GM18951 (cell line): ENCODE results near the gene MED25.
A peak's percentile ranks its signal among the peaks of the same experiment; 100 is the strongest.

Source experiments
- POLR2A ChIP-seq: IDR thresholded peaks from 4 replicates; pipeline ENCODE4 v1.6.1; 2011; ENCODE audit warnings: mild to moderate bottlenecking; ENCODE audit not compliant: insufficient read length, insufficient read depth; ENCODE audit errors: extremely low read depth
- in situ Hi-C: fragments of 300-500 bp; cut with MboI; formaldehyde crosslinking; loops from one replicate; pipeline ENCODE4 v1.12.0; 2022; ENCODE audit warnings: low sequenced_read_pairs, mixed read lengths, inconsistent platforms; ENCODE audit not compliant: unreplicated experiment

The MED25 gene

GRCh38 chr19:49817964-49818648 lies at the start of gene MED25:
TSS of gene MED25 (plus strand) at chr19:49818289. CDS start at chr19:49818342, 53 bp downstream.
- in situ Hi-C loops: no loop called here
- TF ChIP-seq POLR2A: peak; percentile 83

- in situ Hi-C loops: no loop called here
- no peak for TF ChIP-seq POLR2A
Measured at GRCh38 chr19:49770529-49770928, 47.6 kb upstream of the MED25 start.

DNA sequence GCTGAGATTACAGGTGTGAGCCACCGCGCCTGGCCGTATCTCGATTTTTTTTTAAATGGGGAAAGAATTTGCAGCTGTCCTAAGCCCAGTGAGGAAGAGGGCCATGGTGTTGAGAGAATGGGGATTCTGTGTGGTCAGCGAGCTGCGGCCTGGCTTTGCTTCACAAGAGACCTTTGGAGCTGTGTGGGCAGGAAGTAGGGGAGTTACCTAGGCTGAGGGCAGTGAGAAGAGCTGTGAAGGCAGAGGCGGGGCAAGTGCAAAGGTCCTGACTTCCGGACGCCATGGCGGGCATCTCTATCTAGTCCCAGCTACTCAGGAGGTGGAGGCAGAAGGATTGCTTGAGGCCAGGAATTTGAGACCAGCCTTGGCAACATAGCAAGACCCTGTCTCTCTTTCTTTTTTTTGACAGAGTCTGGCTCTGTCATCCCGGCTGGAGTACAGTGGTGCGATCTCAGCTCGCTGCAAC lies 46.4 kb upstream of the MED25 start:
- no peak for TF ChIP-seq POLR2A
- in situ Hi-C loops: no loop called here

DNA sequence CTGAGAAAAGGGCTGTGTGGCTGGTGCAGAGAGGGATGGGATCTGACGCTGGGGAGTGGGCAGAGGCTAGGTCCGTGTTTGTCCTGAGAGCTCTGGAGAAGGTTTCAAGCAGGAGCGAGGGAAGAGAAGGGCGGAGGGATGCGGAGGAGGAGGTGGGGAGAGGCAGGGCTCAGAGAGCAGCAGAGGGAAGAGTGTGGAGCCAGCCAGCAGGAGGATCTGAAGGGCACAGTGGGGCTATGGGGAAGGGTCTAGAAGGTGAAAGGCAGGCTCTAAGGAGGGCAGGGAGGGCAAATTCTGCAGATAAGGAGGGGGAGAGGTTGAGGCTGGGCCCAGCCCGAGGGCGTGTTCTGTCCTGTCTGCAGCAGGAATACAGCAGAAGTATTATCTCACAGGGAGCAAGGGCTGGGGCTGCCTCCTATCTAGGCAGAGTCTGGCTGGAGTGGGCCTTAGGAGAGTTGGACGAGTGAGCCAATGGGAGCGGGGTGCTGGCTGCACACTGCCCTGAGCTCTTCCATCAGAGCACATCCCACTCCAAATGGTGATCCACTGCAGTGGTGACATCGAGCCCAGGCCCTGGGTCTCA lies 45.1 kb upstream of the MED25 start:
- no peak for TF ChIP-seq POLR2A
- in situ Hi-C loops: no loop called here

DNA sequence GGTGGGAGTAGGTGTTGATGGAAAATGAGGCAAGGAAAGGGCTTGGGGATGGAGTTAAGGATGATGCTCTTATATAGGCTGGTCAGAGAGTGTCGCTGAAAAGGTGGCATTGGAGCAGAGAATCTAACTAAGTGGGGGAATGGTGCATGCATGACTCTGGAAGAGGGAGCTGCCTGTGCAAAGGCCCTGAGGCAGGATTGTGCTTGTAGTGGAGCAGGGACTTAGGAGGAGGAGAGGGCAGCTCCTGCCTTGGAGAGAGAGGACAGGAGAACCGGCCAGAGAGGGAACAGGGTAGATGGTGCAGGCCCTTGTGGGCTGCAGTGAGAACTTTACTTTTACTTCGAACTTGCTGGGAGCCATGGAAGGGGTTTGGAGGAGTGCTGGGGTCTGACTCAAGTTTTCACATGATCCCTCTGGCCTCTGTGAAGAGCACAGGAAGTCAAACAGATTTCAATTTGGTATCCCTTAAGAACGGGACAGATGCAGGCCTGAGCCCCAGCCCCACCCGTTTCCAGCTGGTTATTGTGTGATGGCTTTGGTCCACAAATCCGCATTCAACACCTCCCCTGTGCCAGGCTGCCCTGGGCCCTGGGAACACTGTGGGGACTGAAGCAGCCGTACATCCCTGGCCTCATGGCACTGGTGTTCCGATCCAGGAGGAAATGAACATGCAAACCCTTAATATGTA lies 44.3 kb upstream of the MED25 start:
- in situ Hi-C loops: no loop called here
- no peak for TF ChIP-seq POLR2A

GRCh38 chr19:49774969-49775368 lies 43.1 kb upstream of the MED25 start:
- in situ Hi-C loops: no loop called here
- no peak for TF ChIP-seq POLR2A

- in situ Hi-C loops: no loop called here
- TF ChIP-seq POLR2A: no peak
Measured at GRCh38 chr19:49775742-49776370, 42.2 kb upstream of the MED25 start.

DNA sequence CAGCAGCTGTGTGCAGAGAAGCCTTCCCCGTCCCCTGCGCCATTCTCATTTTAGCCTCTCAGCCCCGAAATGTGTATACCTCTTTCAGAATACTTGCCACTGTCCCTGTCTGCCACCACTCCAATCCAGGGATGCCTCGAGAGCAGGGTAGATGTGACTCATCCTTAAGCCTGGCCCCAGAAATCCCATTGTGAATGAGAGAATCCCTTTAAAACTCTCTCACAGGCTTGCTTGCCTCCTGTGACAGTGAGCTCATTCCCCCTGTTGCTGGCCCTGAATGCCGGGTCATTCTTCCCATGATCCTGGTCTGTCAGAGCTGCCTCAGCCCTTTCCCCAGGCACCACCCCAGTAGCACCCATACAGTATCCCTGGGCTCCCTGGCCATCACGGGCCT lies 41.7 kb upstream of the MED25 start:
- in situ Hi-C loops: no loop called here
- TF ChIP-seq POLR2A: no peak

- in situ Hi-C loops: no loop called here
- TF ChIP-seq POLR2A: no peak
Measured at GRCh38 chr19:49779731-49780555, 38.1 kb upstream of the MED25 start.

DNA sequence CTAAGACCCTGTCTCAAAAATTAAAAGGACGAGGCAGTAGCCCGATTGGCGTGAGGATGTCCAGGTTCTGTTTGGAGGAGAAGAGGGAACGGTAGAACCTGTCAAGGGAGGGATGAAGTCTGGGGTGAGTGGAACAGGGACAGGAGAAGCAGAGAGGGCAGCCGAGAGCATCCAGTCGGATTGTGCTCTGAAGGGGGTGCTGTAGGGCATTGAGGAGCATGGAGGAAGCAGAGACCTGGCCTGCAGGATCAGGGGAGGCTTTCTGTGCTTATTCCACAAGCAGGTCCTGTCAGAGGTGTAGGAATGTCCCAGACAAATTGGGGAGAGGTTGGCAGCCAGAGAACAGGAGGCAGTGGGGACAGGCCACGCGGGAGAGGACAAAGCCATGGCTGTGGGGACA lies 37.2 kb upstream of the MED25 start:
- no peak for TF ChIP-seq POLR2A
- in situ Hi-C loops: no loop called here

- in situ Hi-C loops: no loop called here
- TF ChIP-seq POLR2A: no peak
Measured at GRCh38 chr19:49781394-49781793, 36.7 kb upstream of the MED25 start.

GRCh38 chr19:49782515-49782914 lies 35.6 kb upstream of the MED25 start:
- in situ Hi-C loops: no loop called here
- TF ChIP-seq POLR2A: no peak
